Keratinocyte (primary cell): ENCODE data around the gene DOK4. TPM values are rescaled to one million over a fixed set of nuclear protein-coding genes. Genes with fewer than 3 reads are reported as not detected.

Experiments
- DNase-seq: peaks from one replicate; pipeline ENCODE4 v3.0.0-alpha.2; 2011; ENCODE audit warnings: low read depth, missing footprints, low spot score
- FAIRE-seq: peaks from 2 replicates; lab custom pipeline; 2011; peaks lifted over from hg19 to GRCh38; lab: Jason Lieb, UNC
- H2AFZ ChIP-seq: 2 replicates; pipeline ENCODE4 v1.6.0; 2012; ENCODE audit warnings: low read length, control low read depth, inconsistent platforms; ENCODE audit not compliant: control insufficient read depth
- H3K27ac ChIP-seq: 2 replicates; pipeline ENCODE4 v1.5.1; 2011; ENCODE audit warnings: low read length; ENCODE audit not compliant: control insufficient read depth, insufficient read depth
- H3K27me3 ChIP-seq: 3 replicates; pipeline ENCODE4 v1.6.0; 2011; ENCODE audit warnings: low read length; ENCODE audit not compliant: control insufficient read depth, insufficient read depth; ENCODE audit errors: extremely low read depth
- H3K36me3 ChIP-seq, 2 experiments: 2 replicates in 1 of 2; 3 replicates in 1 of 2; pipeline ENCODE4 v1.5.1; 2011; ENCODE audit warnings: low read length in 2 of 2, mild to moderate bottlenecking in 1 of 2; ENCODE audit not compliant: control insufficient read depth in 2 of 2, insufficient read depth in 2 of 2; ENCODE audit errors: extremely low read depth in 1 of 2
- H3K4me1 ChIP-seq: 3 replicates; pipeline ENCODE4 v1.5.1; 2011; ENCODE audit warnings: low read length; ENCODE audit not compliant: control insufficient read depth, insufficient read depth; ENCODE audit errors: extremely low read depth
- H3K4me2 ChIP-seq: 3 replicates; pipeline ENCODE4 v1.6.0; 2011; ENCODE audit warnings: low read depth, low read length; ENCODE audit not compliant: control insufficient read depth, insufficient read depth; ENCODE audit errors: extremely low read depth
- H3K4me3 ChIP-seq, 3 experiments: fragments of 200-600 bp in 1 of 3; sonication (generic) in 1 of 3; 2 replicates in 2 of 3; 3 replicates in 1 of 3; pipeline ENCODE4 v1.5.1; 2011 to 2016; ENCODE audit warnings: low read length in 3 of 3, mild to moderate bottlenecking in 3 of 3, control low read depth in 2 of 3, inconsistent platforms in 1 of 3, low read depth in 1 of 3, mixed read lengths in 1 of 3, mixed run types in 1 of 3, moderate library complexity in 1 of 3; ENCODE audit not compliant: control insufficient read depth in 2 of 3, insufficient read depth in 2 of 3; ENCODE audit errors: extremely low read depth in 1 of 3
- H3K79me2 ChIP-seq: 2 replicates; pipeline ENCODE4 v1.6.0; 2012; ENCODE audit warnings: low read length; ENCODE audit not compliant: control insufficient read depth, insufficient read depth
- H3K9ac ChIP-seq: 3 replicates; pipeline ENCODE4 v1.6.0; 2011; ENCODE audit warnings: low read length; ENCODE audit not compliant: control insufficient read depth, insufficient read depth; ENCODE audit errors: extremely low read depth
- H3K9me1 ChIP-seq: 3 replicates; pipeline ENCODE4 v1.6.0; 2011; ENCODE audit warnings: low read length; ENCODE audit not compliant: control insufficient read depth, insufficient read depth; ENCODE audit errors: extremely low read depth
- H3K9me3 ChIP-seq: 2 replicates; pipeline ENCODE4 v1.5.1; 2012; ENCODE audit warnings: low read depth, low read length; ENCODE audit not compliant: control insufficient read depth
- H4K20me1 ChIP-seq: 3 replicates; pipeline ENCODE4 v1.6.0; 2011; ENCODE audit warnings: low read length; ENCODE audit not compliant: control insufficient read depth, insufficient read depth; ENCODE audit errors: extremely low read depth
- CTCF ChIP-seq, 3 experiments: IDR thresholded peaks in 1 of 3; conservative IDR thresholded peaks in 1 of 3; optimal IDR thresholded peaks in 1 of 3; 2 replicates in 2 of 3; 3 replicates in 1 of 3; pipeline versions ENCODE3 to v1.5.1; 2011; ENCODE audit warnings: low read length in 3 of 3, mild to moderate bottlenecking in 3 of 3, moderate library complexity in 2 of 3, control low read depth in 1 of 3, inconsistent platforms in 1 of 3; ENCODE audit not compliant: insufficient read depth in 2 of 3; ENCODE audit errors: extremely low read depth in 1 of 3
- EZH2 ChIP-seq: IDR thresholded peaks from one replicate; pipeline ENCODE4 v1.6.1; 2012; ENCODE audit warnings: inconsistent platforms, mild to moderate bottlenecking, low read length, moderate library complexity
- dilution Hi-C: fragments of 300-500 bp; cut with MboI; formaldehyde crosslinking; loops from one replicate; pipeline ENCODE4 v1.7.0; 2020; ENCODE audit warnings: low sequenced_read_pairs; ENCODE audit not compliant: extremely low pct_ligation_motif_present
- polyA plus RNA-seq, 5 experiments: library from polyadenylated mRNA; depleted of rRNA in 3 of 5; stranded (reverse) in 3 of 5; stranded (forward) in 1 of 5; unstranded in 1 of 5; fragments of >200 nt; gene quantifications; 1 replicate in 1 of 5; 2 replicates in 3 of 5; 3 replicates in 1 of 5; pipeline versions ENCODE4 v1.2.1 to v1.2.3, GENCODE V29; 2011 to 2012; ENCODE audit warnings: missing spikeins in 2 of 5, low read depth in 1 of 5, low replicate concordance in 1 of 5

Gene DOK4
- polyA plus RNA-seq, 1 donor (not counting 4 experiments of a cell fraction or from before 2014, with no cell fraction given): 17.6 TPM

- Histone ChIP-seq H3K36me3 (peaks cover 35 to 43% of the 10 kb centered on the region in 2 experiments), H3K4me1 (no peaks in the 10 kb centered on the region), H3K9ac (no peak overlapping the region), H3K4me2 (no peak overlapping the region), H3K27ac (no peak overlapping the region), H3K9me3 (no peaks in the 10 kb centered on the region), H2AFZ (no peak overlapping the region), H3K27me3 (no peaks in the 10 kb centered on the region), H3K9me1 (no peaks in the 10 kb centered on the region), H3K79me2 (no peaks in the 10 kb centered on the region), H3K4me3 (no peak overlapping the region), H4K20me1 (no peaks in the 10 kb centered on the region)
- dilution Hi-C loops: no loop called here
- no peak for FAIRE-seq
- TF ChIP-seq CTCF (optimal IDR thresholded peaks at IDR 0.05 in 1 of 3, IDR thresholded peaks at IDR 0.05 in 1 of 3, conservative IDR thresholded peaks at IDR 0.05 in 1 of 3; ENCODE audit: extremely low read depth in 1 of 3, insufficient read depth in 2 of 3, low read length in 3 of 3): no peak
- no peak for TF ChIP-seq EZH2
- DNase-seq: no peak
Measured at GRCh38 chr16:57471209-57471608, 15.1 kb downstream of the DOK4 start.

- H4K20me1 ChIP-seq: no peaks in the 10 kb centered on the region
- no peak overlapping the region for H3K27ac ChIP-seq
- dilution Hi-C loops: no loop called here
- DNase-seq (no peak), FAIRE-seq (no peak)
- H3K9ac ChIP-seq: no peak overlapping the region
- H3K27me3 ChIP-seq: no peaks in the 10 kb centered on the region
- peaks cover 39 to 42% of the 10 kb centered on the region in 2 experiments for H3K36me3 ChIP-seq
- H3K4me3 ChIP-seq: no peak overlapping the region
- H3K79me2 ChIP-seq: no peaks in the 10 kb centered on the region
- no peaks in the 10 kb centered on the region for H3K9me1 ChIP-seq
- H3K4me2 ChIP-seq: no peak overlapping the region
- H3K9me3 ChIP-seq: no peaks in the 10 kb centered on the region
- H2AFZ ChIP-seq: no peak overlapping the region
- TF ChIP-seq CTCF (optimal IDR thresholded peaks at IDR 0.05 in 1 of 3, IDR thresholded peaks at IDR 0.05 in 1 of 3, conservative IDR thresholded peaks at IDR 0.05 in 1 of 3; ENCODE audit: extremely low read depth in 1 of 3, insufficient read depth in 2 of 3, low read length in 3 of 3) (no peak), EZH2 (no peak)
- no peaks in the 10 kb centered on the region for H3K4me1 ChIP-seq
Measured at GRCh38 chr16:57470711-57471110, 15.6 kb downstream of the DOK4 start.
